Tibial nerve (tissue), 3 donors: ENCODE measurements around the gene C6orf118.

ENCODE experiments used
- POLR2A ChIP-seq, 2 donors: fragments of 450-650 bp; IDR thresholded peaks; one replicate each; pipeline ENCODE4 v1.6.1; 2017; ENCODE audit warnings: antibody characterized with exemption in 2 of 2, mild to moderate bottlenecking in 2 of 2, moderate library complexity in 2 of 2
- TF ChIP-seq, protein P1 (sequence below), 5 experiments: fragments of 200-600 bp in 3 of 5; fragments of 450-650 bp in 2 of 5; sonication (generic) in 3 of 5; IDR thresholded peaks; one replicate each; pipeline ENCODE4 v1.5.1; 2016 to 2019; ENCODE audit warnings: antibody characterized with exemption in 5 of 5, mild to moderate bottlenecking in 3 of 5, moderate library complexity in 2 of 5

DNA sequence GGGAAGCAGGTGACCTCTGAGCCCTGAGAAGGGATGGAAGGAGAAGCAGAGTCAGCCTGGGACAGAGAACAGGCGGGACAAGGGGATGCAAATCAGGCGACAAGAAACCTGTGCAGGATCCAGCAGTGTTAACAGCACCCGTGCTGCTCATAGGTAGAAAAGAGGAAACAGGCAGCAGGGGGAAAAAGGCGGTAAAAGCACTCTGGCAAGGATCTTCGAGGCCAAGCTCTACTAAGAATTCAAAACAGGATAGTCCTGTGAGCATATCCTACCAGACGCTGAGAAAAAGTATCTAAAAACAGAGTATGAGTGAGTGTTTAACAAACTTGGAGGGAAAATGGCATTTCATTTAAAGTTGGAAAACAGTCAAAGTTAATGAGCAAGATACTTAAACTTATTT lies 16.7 kb downstream of the C6orf118 start:
- TF ChIP-seq, protein P1, sequence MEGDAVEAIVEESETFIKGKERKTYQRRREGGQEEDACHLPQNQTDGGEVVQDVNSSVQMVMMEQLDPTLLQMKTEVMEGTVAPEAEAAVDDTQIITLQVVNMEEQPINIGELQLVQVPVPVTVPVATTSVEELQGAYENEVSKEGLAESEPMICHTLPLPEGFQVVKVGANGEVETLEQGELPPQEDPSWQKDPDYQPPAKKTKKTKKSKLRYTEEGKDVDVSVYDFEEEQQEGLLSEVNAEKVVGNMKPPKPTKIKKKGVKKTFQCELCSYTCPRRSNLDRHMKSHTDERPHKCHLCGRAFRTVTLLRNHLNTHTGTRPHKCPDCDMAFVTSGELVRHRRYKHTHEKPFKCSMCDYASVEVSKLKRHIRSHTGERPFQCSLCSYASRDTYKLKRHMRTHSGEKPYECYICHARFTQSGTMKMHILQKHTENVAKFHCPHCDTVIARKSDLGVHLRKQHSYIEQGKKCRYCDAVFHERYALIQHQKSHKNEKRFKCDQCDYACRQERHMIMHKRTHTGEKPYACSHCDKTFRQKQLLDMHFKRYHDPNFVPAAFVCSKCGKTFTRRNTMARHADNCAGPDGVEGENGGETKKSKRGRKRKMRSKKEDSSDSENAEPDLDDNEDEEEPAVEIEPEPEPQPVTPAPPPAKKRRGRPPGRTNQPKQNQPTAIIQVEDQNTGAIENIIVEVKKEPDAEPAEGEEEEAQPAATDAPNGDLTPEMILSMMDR (IDR thresholded peaks at IDR 0.05) = no peak
- no peak for TF ChIP-seq POLR2A (IDR thresholded peaks at IDR 0.05)
